Measurements from ENCODE around the gene NECAB2.

Gene NECAB2

DNA sequence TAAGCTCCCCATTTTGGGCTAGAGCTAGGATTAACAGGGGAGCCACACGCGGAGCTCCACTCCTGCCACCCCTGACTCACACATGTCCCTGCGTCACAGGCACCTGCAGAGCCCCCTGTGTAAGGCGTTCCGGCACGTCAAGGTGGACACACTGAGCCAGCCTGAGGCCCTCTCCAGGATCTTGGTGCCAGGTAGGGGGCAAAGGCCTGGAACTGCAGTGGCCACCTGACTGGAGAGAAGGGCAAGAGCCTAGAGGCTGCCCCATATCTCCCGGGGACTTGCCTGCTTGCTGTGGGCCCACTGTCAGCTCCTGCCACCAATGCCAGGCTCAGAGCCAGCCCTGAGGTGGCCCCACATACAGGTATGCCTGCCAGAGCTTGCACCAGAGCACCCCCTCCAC, 33.7 kb downstream of the NECAB2 start:
- TF ChIP-seq EZH2phosphoT487 (IDR thresholded peaks at IDR 0.05; ENCODE audit: borderline replicate concordance) (no peak), CTCF (conservative IDR thresholded peaks at IDR 0.05; ENCODE audit: low read length) (no peak)
- no peak overlapping the region for H3K4me2 ChIP-seq (ENCODE audit: low read depth, low read length, poor library complexity, severe bottlenecking)
- no peaks in the 10 kb centered on the region for H3K36me3 ChIP-seq (ENCODE audit: insufficient read depth, low read length)
- H3F3A ChIP-seq (ENCODE audit: low read depth): no peaks in the 10 kb centered on the region
- H2AFZ ChIP-seq (ENCODE audit: low read length): no peak overlapping the region
- H3K9ac ChIP-seq (ENCODE audit: low read depth, low read length, poor library complexity, severe bottlenecking): no peak overlapping the region
- H4K20me1 ChIP-seq (ENCODE audit: insufficient read depth, low read length, poor library complexity, severe bottlenecking): no peaks in the 10 kb centered on the region
- no peaks in the 10 kb centered on the region for H3K27me3 ChIP-seq (ENCODE audit: insufficient read depth, low read length, poor library complexity, severe bottlenecking)
- H3K9me3 ChIP-seq (ENCODE audit: insufficient read depth, low read depth, low read length): no peaks in the 10 kb centered on the region
- no peaks in the 10 kb centered on the region for H3K9me2 ChIP-seq (replicated peaks; ENCODE audit: low read depth, low read length)
- no peak overlapping the region for H3K4me3 ChIP-seq (ENCODE audit: low read length, poor library complexity, severe bottlenecking)
- H3K4me1 ChIP-seq (ENCODE audit: insufficient read depth, low read length, poor library complexity, severe bottlenecking): no peaks in the 10 kb centered on the region
- no peaks in the 10 kb centered on the region for H3K79me2 ChIP-seq (ENCODE audit: insufficient read depth, low read length)

DNA sequence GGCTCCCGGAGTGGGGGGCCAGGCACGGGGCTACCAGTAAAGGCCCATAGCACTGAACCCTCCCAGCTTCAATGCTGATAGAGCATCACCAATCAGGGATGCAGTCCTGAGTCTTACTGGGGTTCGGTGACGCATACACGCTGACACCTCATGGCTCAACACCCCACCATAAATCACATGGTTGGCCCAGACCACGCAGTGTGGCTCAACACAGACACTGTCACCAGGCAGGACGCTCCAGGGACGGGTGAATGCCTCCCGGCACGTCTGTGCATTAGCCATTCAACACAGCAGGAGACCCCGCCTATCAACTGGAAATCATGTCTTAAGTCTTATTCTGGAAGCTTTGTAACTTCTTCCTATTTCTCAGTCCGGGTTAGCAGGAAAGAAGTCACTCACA, 35.0 kb downstream of the NECAB2 start:
- Histone ChIP-seq H3K79me2 (ENCODE audit: insufficient read depth, low read length) (no peaks in the 10 kb centered on the region), H3F3A (ENCODE audit: low read depth) (no peaks in the 10 kb centered on the region), H3K27me3 (ENCODE audit: insufficient read depth, low read length, poor library complexity, severe bottlenecking) (no peaks in the 10 kb centered on the region)

GRCh38 chr16:84004442-84004841, 36.4 kb downstream of the NECAB2 start:
- Histone ChIP-seq H3K4me2 (ENCODE audit: low read depth, low read length, poor library complexity, severe bottlenecking) (no peak overlapping the region), H3K9me2 (replicated peaks; ENCODE audit: low read depth, low read length) (no peaks in the 10 kb centered on the region), H3K9ac (ENCODE audit: low read depth, low read length, poor library complexity, severe bottlenecking) (no peak overlapping the region), H3K27me3 (ENCODE audit: insufficient read depth, low read length, poor library complexity, severe bottlenecking) (no peaks in the 10 kb centered on the region), H3K79me2 (ENCODE audit: insufficient read depth, low read length) (no peaks in the 10 kb centered on the region), H3K4me1 (ENCODE audit: insufficient read depth, low read length, poor library complexity, severe bottlenecking) (no peaks in the 10 kb centered on the region), H3K36me3 (ENCODE audit: insufficient read depth, low read length) (no peaks in the 10 kb centered on the region), H3K9me3 (ENCODE audit: insufficient read depth, low read depth, low read length) (no peaks in the 10 kb centered on the region), H3F3A (ENCODE audit: low read depth) (no peaks in the 10 kb centered on the region), H4K20me1 (ENCODE audit: insufficient read depth, low read length, poor library complexity, severe bottlenecking) (no peaks in the 10 kb centered on the region), H3K4me3 (ENCODE audit: low read length, poor library complexity, severe bottlenecking) (no peak overlapping the region), H2AFZ (ENCODE audit: low read length) (no peak overlapping the region)
- no peak for TF ChIP-seq EZH2phosphoT487 (IDR thresholded peaks at IDR 0.05; ENCODE audit: borderline replicate concordance)
- TF ChIP-seq CTCF (conservative IDR thresholded peaks at IDR 0.05; ENCODE audit: low read length): no peak

More for the DNA sequence above, 35.0 kb downstream of the NECAB2 start:
- H3K9ac ChIP-seq (ENCODE audit: low read depth, low read length, poor library complexity, severe bottlenecking): no peak overlapping the region
- H3K36me3 ChIP-seq (ENCODE audit: insufficient read depth, low read length): no peaks in the 10 kb centered on the region
- no peak overlapping the region for H2AFZ ChIP-seq (ENCODE audit: low read length)
- no peaks in the 10 kb centered on the region for H4K20me1 ChIP-seq (ENCODE audit: insufficient read depth, low read length, poor library complexity, severe bottlenecking)
- no peaks in the 10 kb centered on the region for H3K4me1 ChIP-seq (ENCODE audit: insufficient read depth, low read length, poor library complexity, severe bottlenecking)
- no peaks in the 10 kb centered on the region for H3K9me2 ChIP-seq (replicated peaks; ENCODE audit: low read depth, low read length)
- H3K4me3 ChIP-seq (ENCODE audit: low read length, poor library complexity, severe bottlenecking): no peak overlapping the region
- no peaks in the 10 kb centered on the region for H3K9me3 ChIP-seq (ENCODE audit: insufficient read depth, low read depth, low read length)
- no peak for TF ChIP-seq CTCF (conservative IDR thresholded peaks at IDR 0.05; ENCODE audit: low read length)
- no peak for TF ChIP-seq EZH2phosphoT487 (IDR thresholded peaks at IDR 0.05; ENCODE audit: borderline replicate concordance)
- H3K4me2 ChIP-seq (ENCODE audit: low read depth, low read length, poor library complexity, severe bottlenecking): no peak overlapping the region
